NCI-H1436 (cell line): ENCODE results near the gene POLR2M.
A peak's percentile ranks its signal among the peaks of the same experiment; 100 is the strongest.

ENCODE experiments used
- DNase-seq: peaks from one replicate; lab custom pipeline; 2025; lab: John Stamatoyannopoulos, UW

POLR2M gene

GRCh38 chr15:57691082-57691481, 15.4 kb upstream of the POLR2M start:
- DNase-seq = no peak

- DNase-seq = no peak
These were observed 13.8 kb upstream of the POLR2M start for GRCh38 chr15:57692709-57693108.

- DNase-seq = no peak
These were observed 12.2 kb upstream of the POLR2M start for GRCh38 chr15:57694279-57694678.

- no peak for DNase-seq
These were observed 10.4 kb upstream of the POLR2M start for GRCh38 chr15:57696146-57696545.

GRCh38 chr15:57697588-57697987, 8.9 kb upstream of the POLR2M start:
- DNase-seq = no peak

- no peak for DNase-seq
These were observed 8.3 kb upstream of the POLR2M start for GRCh38 chr15:57698243-57698642.

- DNase-seq = no peak
These were observed 7.5 kb upstream of the POLR2M start for GRCh38 chr15:57698991-57699390.

- DNase-seq = no peak
These were observed 3.1 kb upstream of the POLR2M start for GRCh38 chr15:57703387-57703786.

- DNase-seq = no peak
These were observed 2.1 kb upstream of the POLR2M start for GRCh38 chr15:57704441-57704840.

GRCh38 chr15:57705746-57706404, 639 bp upstream of the POLR2M start:
- DNase-seq = no peak

- DNase-seq = no peak
These were observed 1.5 kb downstream of the POLR2M start for GRCh38 chr15:57708047-57708446.

GRCh38 chr15:57718309-57718708, 11.8 kb downstream of the POLR2M start:
- no peak for DNase-seq

- no peak for DNase-seq
These were observed 14.4 kb downstream of the POLR2M start for GRCh38 chr15:57720867-57721266.

GRCh38 chr15:57726411-57726810, 19.9 kb downstream of the POLR2M start:
- DNase-seq = no peak

GRCh38 chr15:57727031-57727430, 20.5 kb downstream of the POLR2M start:
- no peak for DNase-seq

GRCh38 chr15:57728436-57728835, 21.9 kb downstream of the POLR2M start:
- no peak for DNase-seq

- no peak for DNase-seq
These were observed 24.4 kb downstream of the POLR2M start for GRCh38 chr15:57730876-57731275.

- no peak for DNase-seq
These were observed 25.1 kb downstream of the POLR2M start for GRCh38 chr15:57731530-57732103.

GRCh38 chr15:57732526-57733331, 26.2 kb downstream of the POLR2M start:
- peak; percentile 46 for DNase-seq

GRCh38 chr15:57734860-57735259, 28.3 kb downstream of the POLR2M start:
- no peak for DNase-seq

- DNase-seq = no peak
These were observed 28.9 kb downstream of the POLR2M start for GRCh38 chr15:57735431-57735830.

- DNase-seq = no peak
These were observed 29.4 kb downstream of the POLR2M start for GRCh38 chr15:57735891-57736290.

GRCh38 chr15:57736591-57736990, 30.1 kb downstream of the POLR2M start:
- no peak for DNase-seq
